HL-60 (cell line): ENCODE data around the gene KAT2B.
"Not testable (repeated sequence)": the region's sequence is repeated elsewhere in the genome, so short reads cannot be mapped to it uniquely, and the experiment has no call there.

Source experiments
- DNase-seq, 2 experiments: peaks; one replicate each; pipeline ENCODE4 v3.0.0-alpha.2; 2010 to 2020; ENCODE audit warnings: low read depth in 1 of 2, low spot score in 1 of 2
- H3K27ac ChIP-seq: fragments of 250-450 bp; sonication (Bioruptor Pico); replicated peaks from 2 replicates; pipeline ENCODE4 v1.5.1; 2020; ENCODE audit warnings: mild to moderate bottlenecking, moderate library complexity
- H3K27me3 ChIP-seq: fragments of 250-450 bp; sonication (Bioruptor Pico); 2 replicates; pipeline ENCODE4 v1.5.1; 2021; ENCODE audit warnings: mild to moderate bottlenecking, moderate library complexity; ENCODE audit not compliant: insufficient read depth, poor library complexity, severe bottlenecking
- H3K4me3 ChIP-seq: replicated peaks from 2 replicates; pipeline ENCODE4 v1.5.1; 2011; ENCODE audit warnings: mild to moderate bottlenecking, control low read depth, low read length; ENCODE audit not compliant: insufficient read depth
- GABPA ChIP-seq: IDR thresholded peaks from 2 replicates; pipeline ENCODE4 v1.6.1; 2012; ENCODE audit warnings: low read depth
- POLR2AphosphoS5 ChIP-seq: IDR thresholded peaks from 2 replicates; pipeline ENCODE4 v1.6.1; 2012; ENCODE audit warnings: low read depth
- SPI1 ChIP-seq: IDR thresholded peaks from 2 replicates; pipeline ENCODE4 v1.6.1; 2012; ENCODE audit warnings: low read depth, mild to moderate bottlenecking, borderline replicate concordance
- TF ChIP-seq, protein P1 (sequence below): IDR thresholded peaks from one replicate; pipeline ENCODE4 v1.5.1; 2011; ENCODE audit warnings: low read length, control low read depth, inconsistent platforms; ENCODE audit not compliant: insufficient read depth
- TF ChIP-seq, protein P2 (sequence below): IDR thresholded peaks from 2 replicates; pipeline ENCODE4 v1.6.1; 2012; ENCODE audit warnings: low read depth; ENCODE audit not compliant: insufficient replicate concordance

KAT2B gene

DNA sequence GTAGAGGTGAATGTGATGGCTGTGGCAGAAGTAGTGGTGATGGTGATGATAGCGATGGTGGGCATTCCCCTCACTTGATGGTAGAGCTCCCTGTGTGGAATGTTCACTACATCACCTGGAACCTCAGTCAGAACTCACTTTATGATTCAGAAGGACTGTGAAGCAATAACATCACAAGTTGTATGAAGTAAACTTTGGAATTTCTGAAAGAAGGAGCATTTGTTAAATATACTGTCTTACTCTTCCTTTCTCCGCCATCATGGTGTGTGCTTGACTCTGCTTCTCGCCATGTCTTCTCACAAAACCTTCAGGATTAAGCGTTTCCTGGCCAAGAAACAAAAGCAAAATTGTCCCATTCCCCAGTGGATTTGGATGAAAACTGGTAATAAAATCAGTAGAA, 28.1 kb upstream of the KAT2B start, which contains the start of gene PP2D1:
TSS of gene PP2D1 (minus strand) at position 101 of the 400 bp plus-strand sequence. CDS start 192 bp downstream, outside the sequence.
- DNase-seq: no peak
- TF ChIP-seq, protein P1, sequence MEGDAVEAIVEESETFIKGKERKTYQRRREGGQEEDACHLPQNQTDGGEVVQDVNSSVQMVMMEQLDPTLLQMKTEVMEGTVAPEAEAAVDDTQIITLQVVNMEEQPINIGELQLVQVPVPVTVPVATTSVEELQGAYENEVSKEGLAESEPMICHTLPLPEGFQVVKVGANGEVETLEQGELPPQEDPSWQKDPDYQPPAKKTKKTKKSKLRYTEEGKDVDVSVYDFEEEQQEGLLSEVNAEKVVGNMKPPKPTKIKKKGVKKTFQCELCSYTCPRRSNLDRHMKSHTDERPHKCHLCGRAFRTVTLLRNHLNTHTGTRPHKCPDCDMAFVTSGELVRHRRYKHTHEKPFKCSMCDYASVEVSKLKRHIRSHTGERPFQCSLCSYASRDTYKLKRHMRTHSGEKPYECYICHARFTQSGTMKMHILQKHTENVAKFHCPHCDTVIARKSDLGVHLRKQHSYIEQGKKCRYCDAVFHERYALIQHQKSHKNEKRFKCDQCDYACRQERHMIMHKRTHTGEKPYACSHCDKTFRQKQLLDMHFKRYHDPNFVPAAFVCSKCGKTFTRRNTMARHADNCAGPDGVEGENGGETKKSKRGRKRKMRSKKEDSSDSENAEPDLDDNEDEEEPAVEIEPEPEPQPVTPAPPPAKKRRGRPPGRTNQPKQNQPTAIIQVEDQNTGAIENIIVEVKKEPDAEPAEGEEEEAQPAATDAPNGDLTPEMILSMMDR: no peak
- TF ChIP-seq SPI1 (no peak), POLR2AphosphoS5 (no peak), GABPA (no peak)
- TF ChIP-seq, protein P2, sequence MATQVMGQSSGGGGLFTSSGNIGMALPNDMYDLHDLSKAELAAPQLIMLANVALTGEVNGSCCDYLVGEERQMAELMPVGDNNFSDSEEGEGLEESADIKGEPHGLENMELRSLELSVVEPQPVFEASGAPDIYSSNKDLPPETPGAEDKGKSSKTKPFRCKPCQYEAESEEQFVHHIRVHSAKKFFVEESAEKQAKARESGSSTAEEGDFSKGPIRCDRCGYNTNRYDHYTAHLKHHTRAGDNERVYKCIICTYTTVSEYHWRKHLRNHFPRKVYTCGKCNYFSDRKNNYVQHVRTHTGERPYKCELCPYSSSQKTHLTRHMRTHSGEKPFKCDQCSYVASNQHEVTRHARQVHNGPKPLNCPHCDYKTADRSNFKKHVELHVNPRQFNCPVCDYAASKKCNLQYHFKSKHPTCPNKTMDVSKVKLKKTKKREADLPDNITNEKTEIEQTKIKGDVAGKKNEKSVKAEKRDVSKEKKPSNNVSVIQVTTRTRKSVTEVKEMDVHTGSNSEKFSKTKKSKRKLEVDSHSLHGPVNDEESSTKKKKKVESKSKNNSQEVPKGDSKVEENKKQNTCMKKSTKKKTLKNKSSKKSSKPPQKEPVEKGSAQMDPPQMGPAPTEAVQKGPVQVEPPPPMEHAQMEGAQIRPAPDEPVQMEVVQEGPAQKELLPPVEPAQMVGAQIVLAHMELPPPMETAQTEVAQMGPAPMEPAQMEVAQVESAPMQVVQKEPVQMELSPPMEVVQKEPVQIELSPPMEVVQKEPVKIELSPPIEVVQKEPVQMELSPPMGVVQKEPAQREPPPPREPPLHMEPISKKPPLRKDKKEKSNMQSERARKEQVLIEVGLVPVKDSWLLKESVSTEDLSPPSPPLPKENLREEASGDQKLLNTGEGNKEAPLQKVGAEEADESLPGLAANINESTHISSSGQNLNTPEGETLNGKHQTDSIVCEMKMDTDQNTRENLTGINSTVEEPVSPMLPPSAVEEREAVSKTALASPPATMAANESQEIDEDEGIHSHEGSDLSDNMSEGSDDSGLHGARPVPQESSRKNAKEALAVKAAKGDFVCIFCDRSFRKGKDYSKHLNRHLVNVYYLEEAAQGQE: no peak
- no peak within 1 kb of the TSS for H3K4me3 ChIP-seq
- H3K27me3 ChIP-seq: no peaks in the 10 kb centered on the region
- H3K27ac ChIP-seq: no peak within 1 kb of the TSS

DNA sequence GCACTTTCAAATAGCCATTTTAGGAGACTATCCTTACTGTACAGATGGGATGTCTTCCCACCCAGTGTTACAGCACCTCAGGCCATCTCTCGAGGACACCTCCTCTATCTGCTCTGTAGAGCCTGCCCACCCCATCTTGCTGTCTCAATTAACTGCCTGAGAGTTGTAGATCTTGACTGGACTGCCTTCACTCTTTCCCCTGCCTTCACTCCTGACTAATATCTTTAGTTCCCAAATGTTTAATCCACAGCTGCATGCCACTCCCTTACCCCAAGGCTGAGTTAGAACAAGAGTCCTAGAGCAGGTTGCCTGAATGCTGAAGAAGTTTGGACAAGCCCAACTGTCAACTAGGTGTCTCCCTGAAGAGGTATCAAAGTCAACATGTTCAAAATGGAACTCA, 26.9 kb upstream of the KAT2B start:
- no peak for TF ChIP-seq SPI1
- TF ChIP-seq, protein P1: no peak
- TF ChIP-seq GABPA: no peak
- TF ChIP-seq, protein P2: no peak
- TF ChIP-seq POLR2AphosphoS5: no peak
- no peak for DNase-seq
- Histone ChIP-seq H3K27ac (no peak overlapping the region), H3K27me3 (no peaks in the 10 kb centered on the region), H3K4me3 (no peak overlapping the region)

DNA sequence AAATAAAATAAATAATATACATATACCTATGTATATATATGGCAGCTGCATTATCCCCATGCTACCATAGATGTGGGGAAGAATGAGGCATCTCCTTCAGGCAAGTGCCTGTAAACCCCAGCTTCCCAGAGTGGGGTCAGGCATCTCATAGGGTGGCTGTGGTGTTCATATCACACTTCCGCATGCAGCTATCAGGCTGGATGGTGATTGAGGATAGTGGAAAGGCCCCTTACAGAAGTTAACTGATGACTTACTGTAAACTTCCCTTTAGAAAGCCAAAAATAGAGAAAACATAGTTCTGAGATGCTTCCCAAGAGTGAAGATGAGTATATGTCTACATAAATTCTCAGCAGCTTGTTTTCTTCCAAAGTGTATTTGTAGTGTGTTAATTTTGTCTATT, 24.7 kb upstream of the KAT2B start:
- no peak for TF ChIP-seq SPI1
- TF ChIP-seq GABPA: no peak
- TF ChIP-seq, protein P1: no peak
- no peak for TF ChIP-seq POLR2AphosphoS5
- TF ChIP-seq, protein P2: no peak
- DNase-seq: no peak

DNA sequence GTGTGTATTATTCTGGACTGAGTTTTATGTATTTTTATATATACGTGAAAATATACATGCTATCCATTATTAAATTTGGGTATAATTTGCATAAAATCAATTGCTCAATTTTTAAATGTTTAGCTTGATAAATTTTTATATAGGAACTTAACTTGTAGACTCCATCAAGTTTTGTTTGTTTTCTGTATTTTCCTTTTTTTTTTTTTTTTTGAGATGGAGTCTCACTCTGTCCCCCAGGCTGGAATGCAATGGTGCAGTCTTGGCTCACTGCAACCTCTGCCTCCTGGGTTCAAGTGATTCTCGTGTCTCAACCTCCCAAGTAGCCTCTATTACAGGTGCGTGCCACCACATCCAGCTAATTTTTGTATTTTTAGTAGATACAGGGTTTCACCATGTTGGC, 24.2 kb upstream of the KAT2B start:
- not testable (repeated sequence) for H3K4me3 ChIP-seq, H3K27ac ChIP-seq

More for the DNA sequence above, 24.7 kb upstream of the KAT2B start:
- no peak overlapping the region for H3K4me3 ChIP-seq
- H3K27me3 ChIP-seq: no peaks in the 10 kb centered on the region
- no peak overlapping the region for H3K27ac ChIP-seq

More for the DNA sequence above, 24.2 kb upstream of the KAT2B start:
- DNase-seq, H3K27me3 ChIP-seq: not testable (repeated sequence)
